ENCODE results near the gene BRIP1. TPM values are rescaled to one million over a fixed set of nuclear protein-coding genes. Genes with fewer than 3 reads are reported as not detected.

BRIP1 gene
- total RNA-seq, 1 donor from 2014 or later, result 4.3 TPM

- Mint-ChIP-seq H3K27ac (ENCODE audit: unreplicated experiment) (no peak overlapping the region), H3K27me3 (ENCODE audit: low read depth) (no peaks in the 10 kb centered on the region), H3K9me3 (ENCODE audit: low read depth) (no peaks in the 10 kb centered on the region), H3K36me3 (ENCODE audit: low read depth) (peaks cover 2% of the 10 kb centered on the region), H3K4me1 (ENCODE audit: low read depth) (peaks cover 6% of the 10 kb centered on the region), H3K4me3 (ENCODE audit: unreplicated experiment) (no peak overlapping the region)
- TF ChIP-seq CTCF (IDR thresholded peaks at IDR 0.05), result no peak
- no peak for DNase-seq (ENCODE audit: low spot score)
Measured at GRCh38 chr17:61662741-61663140, 200.6 kb downstream of the BRIP1 start.

DNA sequence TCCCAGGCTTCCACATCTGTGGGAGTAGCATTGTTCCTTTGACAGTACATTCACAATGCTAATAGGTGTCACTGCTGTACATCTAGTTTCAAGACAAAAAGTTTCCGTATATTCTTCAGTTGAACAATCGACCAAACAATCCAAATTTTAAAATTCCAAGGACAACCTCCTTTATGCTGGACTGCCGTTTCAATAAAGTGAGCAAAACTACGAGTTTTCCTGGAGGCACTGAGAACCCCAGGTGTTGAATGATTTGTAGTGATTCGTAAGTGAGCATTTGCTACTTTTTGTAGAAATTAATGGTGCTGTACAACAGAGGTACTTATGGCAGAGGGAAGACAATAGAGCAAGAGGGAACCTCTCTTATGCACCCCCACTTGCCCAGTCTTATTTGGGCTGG is 201.1 kb downstream of the BRIP1 start:
- H3K36me3 Mint-ChIP-seq (ENCODE audit: low read depth), result peaks cover 2% of the 10 kb centered on the region
- DNase-seq (ENCODE audit: low spot score), result no peak
- H3K27me3 Mint-ChIP-seq (ENCODE audit: low read depth), result no peaks in the 10 kb centered on the region
- H3K4me1 Mint-ChIP-seq (ENCODE audit: low read depth), result peaks cover 6% of the 10 kb centered on the region
- no peaks in the 10 kb centered on the region for H3K9me3 Mint-ChIP-seq (ENCODE audit: low read depth)
- TF ChIP-seq CTCF (IDR thresholded peaks at IDR 0.05), result no peak
- H3K4me3 Mint-ChIP-seq (ENCODE audit: unreplicated experiment), result no peak overlapping the region
- no peak overlapping the region for H3K27ac Mint-ChIP-seq (ENCODE audit: unreplicated experiment)

DNA sequence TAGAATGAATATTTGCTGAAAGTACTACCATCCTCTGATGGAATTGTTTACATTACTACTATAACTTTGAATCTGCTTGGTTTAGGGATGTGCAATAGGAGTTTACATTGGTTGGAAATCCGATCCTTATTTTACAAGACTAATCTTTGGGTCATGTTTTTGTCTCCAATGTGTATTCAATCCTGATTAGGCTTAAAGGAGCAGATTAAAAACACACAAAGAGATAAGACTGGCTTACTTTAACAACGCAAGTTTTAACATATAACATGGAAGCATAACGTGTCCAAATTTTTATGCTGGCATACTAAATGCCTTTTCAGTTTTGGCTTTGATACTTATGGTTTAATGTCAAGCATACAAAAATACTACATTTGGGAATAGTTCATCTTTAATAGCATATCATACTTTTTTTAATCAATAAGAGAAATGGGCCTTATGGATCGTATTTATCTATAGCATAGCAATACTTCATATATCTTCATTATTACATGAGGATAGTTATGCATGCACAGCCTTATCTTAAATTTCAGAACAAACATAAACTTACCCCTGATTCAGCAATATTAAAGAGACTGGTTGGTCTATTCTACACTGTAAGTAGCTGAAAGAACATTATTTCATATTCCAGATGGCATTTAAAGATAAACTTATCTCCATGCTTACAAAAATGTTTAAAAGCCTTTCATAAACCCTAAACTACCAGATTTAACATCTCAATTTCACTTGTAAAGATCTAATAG is 202.4 kb downstream of the BRIP1 start:
- H3K27me3 Mint-ChIP-seq (ENCODE audit: low read depth), result no peaks in the 10 kb centered on the region
- DNase-seq (ENCODE audit: low spot score), result no peak
- H3K4me1 Mint-ChIP-seq (ENCODE audit: low read depth), result peaks cover 6% of the 10 kb centered on the region
- H3K4me3 Mint-ChIP-seq (ENCODE audit: unreplicated experiment), result no peak overlapping the region
- H3K9me3 Mint-ChIP-seq (ENCODE audit: low read depth), result no peaks in the 10 kb centered on the region
- no peak overlapping the region for H3K27ac Mint-ChIP-seq (ENCODE audit: unreplicated experiment)
- no peak for TF ChIP-seq CTCF (IDR thresholded peaks at IDR 0.05)
- peaks cover 2% of the 10 kb centered on the region for H3K36me3 Mint-ChIP-seq (ENCODE audit: low read depth)

- Mint-ChIP-seq H3K4me3 (ENCODE audit: unreplicated experiment) (no peak overlapping the region), H3K27ac (ENCODE audit: unreplicated experiment) (no peak overlapping the region), H3K27me3 (ENCODE audit: low read depth) (no peaks in the 10 kb centered on the region), H3K36me3 (ENCODE audit: low read depth) (no peaks in the 10 kb centered on the region), H3K4me1 (ENCODE audit: low read depth) (peaks cover 6% of the 10 kb centered on the region), H3K9me3 (ENCODE audit: low read depth) (no peaks in the 10 kb centered on the region)
- no peak for DNase-seq (ENCODE audit: low spot score)
- no peak for TF ChIP-seq CTCF (IDR thresholded peaks at IDR 0.05)
Measured at GRCh38 chr17:61659437-61659836, 203.9 kb downstream of the BRIP1 start.

GRCh38 chr17:61658183-61658582 is 205.1 kb downstream of the BRIP1 start:
- Mint-ChIP-seq H3K4me3 (ENCODE audit: unreplicated experiment) (no peak overlapping the region), H3K27me3 (ENCODE audit: low read depth) (no peaks in the 10 kb centered on the region), H3K36me3 (ENCODE audit: low read depth) (peaks cover 1% of the 10 kb centered on the region), H3K4me1 (ENCODE audit: low read depth) (peaks cover 6% of the 10 kb centered on the region), H3K9me3 (ENCODE audit: low read depth) (peaks cover 6% of the 10 kb centered on the region), H3K27ac (ENCODE audit: unreplicated experiment) (no peak overlapping the region)
- DNase-seq (ENCODE audit: low spot score), result no peak
- no peak for TF ChIP-seq CTCF (IDR thresholded peaks at IDR 0.05)
